GM19455 (cell line): Measurements from ENCODE around the gene POLK.
"Not testable (repeated sequence)": the region's sequence is repeated elsewhere in the genome, so short reads cannot be mapped to it uniquely, and the experiment has no call there.

ENCODE experiments used
- ATAC-seq: cut with Tn5 transposase; IDR thresholded peaks from one replicate; pipeline ENCODE4 v1.9.1; 2021; ENCODE audit not compliant: unreplicated experiment

POLK gene

GRCh38 chr5:75603821-75604220 is 92.1 kb downstream of the POLK start:
- ATAC-seq: no peak

DNA sequence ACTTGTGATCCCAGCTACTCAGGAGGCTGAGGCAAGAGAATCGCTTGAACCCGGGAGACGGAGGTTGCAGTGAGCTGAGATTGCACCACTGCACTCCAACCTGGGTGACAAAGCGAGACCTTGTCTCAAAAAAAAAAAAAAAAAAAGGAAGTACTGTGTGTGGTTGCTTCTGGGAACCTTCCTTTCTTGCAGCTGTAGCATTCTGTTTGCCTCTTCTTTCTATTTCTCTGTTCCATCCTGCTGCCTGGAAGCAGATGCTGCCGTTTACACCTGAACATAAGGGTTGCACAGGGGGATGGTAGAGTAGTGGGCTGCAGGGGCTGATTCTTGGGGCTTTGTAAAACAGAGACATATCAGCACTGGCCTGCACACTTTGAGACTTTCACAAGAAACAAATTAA is 95.7 kb downstream of the POLK start:
- ATAC-seq: not testable (repeated sequence)

GRCh38 chr5:75608870-75609269 is 97.2 kb downstream of the POLK start:
- ATAC-seq: no peak

- no peak for ATAC-seq
These were observed 98.5 kb downstream of the POLK start for GRCh38 chr5:75610201-75610600.

DNA sequence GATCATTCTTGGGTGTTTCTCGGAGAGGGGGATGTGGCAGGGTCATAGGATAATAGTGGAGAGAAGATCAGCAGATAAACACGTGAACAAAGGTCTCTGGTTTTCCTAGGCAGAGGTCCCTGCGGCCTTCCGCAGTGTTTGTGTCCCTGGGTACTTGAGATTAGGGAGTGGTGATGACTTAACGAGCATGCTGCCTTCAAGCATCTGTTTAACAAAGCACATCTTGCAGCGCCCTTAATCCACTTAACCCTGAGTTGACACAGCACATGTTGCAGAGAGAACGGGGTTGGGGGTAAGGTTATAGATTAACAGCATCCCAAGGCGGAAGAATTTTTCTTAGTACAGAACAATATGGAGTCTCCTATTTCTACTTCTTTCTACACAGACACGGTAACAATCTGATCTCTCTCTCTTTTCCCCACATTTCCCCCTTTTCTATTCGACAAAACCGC is 99.2 kb downstream of the POLK start:
- not testable (repeated sequence) for ATAC-seq

DNA sequence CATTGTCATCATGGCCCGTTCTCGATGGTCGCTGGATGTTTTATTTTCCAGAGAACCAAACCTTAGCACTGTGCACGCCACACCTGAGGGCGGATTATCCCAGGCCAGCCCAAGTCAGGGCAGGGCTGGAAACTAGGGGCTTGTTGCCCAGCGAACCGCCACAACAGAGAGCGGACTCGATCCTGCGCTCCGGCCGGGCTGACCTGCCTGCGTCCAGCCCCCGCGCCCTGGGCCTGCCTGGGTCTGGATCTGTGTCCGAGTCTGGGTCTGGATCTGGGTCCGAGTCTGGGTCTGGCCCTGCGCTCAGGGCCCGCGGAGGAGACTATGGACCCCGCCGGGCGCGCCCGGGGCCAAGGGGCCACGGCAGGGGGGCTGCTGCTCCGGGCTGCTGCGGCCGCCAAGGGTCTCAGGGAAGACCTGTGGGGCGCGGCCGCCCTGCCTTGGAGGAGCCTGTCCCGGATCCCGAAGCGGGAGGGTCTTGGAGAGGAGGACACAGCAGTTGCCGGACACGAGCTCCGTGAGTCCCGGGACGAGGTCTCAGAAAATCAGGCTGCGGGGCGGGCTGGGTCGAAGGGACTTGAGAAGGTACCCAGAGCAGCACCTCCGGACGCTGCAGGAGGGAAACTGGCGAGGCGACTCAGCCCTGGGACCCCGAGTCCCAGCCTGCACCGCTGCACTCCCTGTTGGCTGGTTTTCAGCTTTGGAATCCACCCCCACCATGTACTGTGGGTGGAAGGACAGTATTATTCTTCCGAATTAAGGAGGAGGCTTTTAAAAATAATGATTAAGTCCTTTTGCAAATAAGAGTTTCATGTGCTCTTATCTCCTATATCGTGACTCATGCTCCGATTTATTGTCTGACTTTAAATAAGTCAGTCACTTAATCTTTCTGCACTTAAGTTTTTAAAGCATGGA is 99.9 kb downstream of the POLK start, which contains the start of gene ANKDD1B:
TSS of gene ANKDD1B (plus strand) at position 143 of the 915 bp plus-strand sequence. CDS start at position 325, 182 bp downstream.
- ATAC-seq: no peak

GRCh38 chr5:75612226-75612569 is 100.5 kb downstream of the POLK start:
- no peak for ATAC-seq

DNA sequence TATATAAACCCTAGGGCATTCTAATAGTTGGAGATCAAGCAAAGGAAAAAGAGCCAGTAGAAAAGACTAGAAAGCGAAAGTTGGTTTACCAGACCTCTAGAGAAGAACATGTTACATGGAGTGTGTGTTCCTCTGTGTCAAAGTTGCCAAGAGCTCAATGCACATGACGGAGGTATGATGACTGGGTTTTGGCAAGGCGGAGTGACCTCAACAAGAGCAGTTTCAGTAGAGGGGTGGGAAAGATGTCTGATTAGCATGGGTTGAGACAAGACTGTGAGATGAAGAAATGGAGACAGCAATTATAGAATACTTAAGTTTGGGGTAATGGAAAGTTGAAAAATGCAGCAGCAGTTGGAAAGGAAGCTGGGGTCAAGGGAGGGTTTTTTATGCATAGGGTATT is 101.2 kb downstream of the POLK start:
- no peak for ATAC-seq

DNA sequence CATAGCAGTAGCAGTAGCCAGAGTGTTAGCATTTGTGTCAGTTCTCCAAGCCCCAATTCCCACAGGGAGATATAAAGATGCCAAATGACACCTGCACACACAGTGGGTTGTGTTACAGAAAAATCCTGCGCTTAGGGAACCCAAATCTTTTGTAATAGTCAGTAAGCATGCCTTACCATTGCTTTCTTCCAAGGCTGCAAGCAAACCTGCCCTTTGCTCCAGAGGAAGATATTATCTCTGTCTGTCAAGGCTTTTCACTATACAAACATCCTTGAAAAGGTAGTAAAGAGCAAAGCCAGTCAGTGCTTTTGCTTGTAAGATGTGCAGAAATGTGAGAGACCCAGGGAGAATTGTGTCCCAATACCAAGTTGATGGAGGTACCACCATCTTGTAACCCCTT is 102.5 kb downstream of the POLK start:
- ATAC-seq: no peak

- ATAC-seq: no peak
These were observed 104.7 kb downstream of the POLK start for GRCh38 chr5:75616371-75616881.

- ATAC-seq: no peak
These were observed 105.4 kb downstream of the POLK start for GRCh38 chr5:75616971-75617621.

- no peak for ATAC-seq
These were observed 106.2 kb downstream of the POLK start for GRCh38 chr5:75617736-75618352.

DNA sequence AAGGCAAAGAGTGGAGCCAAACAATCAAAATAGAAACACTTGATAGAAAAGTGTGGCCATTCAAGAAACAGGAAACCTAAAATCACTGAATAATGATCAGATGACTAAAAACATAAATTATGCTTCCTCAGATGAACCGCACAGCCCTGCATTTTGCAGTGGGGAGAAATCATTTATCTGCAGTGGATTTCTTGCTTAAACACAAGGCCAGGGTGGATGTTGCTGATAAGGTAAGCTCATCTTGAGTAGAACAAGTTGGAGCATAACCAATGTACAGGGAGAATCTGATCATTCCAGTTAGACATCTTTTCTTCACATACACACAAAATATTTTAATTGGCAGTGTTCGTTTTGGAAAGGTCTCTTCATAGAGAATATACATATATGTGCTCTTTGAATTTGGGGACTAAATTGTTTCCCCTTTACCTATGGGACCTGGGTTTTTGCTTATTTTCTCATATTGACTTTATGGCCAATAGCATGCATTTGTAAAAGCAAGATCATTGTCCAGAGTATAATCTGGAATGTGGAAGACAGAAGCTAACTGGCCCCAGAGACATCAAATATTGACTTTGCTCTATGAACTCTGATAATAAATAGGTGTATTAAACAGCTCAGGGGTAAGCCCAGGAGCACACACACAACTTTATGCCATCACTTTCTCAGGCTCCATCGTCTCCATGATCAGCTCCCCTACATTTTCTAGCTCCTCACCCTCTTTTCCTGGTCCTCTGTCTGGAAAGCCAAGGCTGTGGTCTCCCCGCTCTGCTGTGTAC is 108.7 kb downstream of the POLK start:
- ATAC-seq: no peak

DNA sequence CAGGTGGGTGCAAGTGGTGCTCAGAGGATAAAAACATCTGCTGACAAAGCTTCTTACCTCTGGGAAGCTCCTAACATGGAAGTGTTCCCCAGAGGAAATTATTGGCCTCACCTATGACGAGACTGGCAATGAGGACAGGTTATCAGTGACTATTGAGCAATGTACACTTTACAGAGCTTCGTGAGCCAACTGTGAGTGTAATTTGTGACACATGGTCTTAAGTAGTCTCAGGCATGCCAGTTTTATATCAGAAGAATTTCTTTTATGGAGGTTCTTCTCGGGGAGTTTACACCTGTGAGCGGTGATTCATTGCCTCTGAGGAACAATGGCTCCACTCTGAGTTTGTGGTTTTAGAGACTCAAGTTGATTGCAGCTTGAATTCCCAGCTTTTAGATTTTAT is 110.9 kb downstream of the POLK start:
- no peak for ATAC-seq

DNA sequence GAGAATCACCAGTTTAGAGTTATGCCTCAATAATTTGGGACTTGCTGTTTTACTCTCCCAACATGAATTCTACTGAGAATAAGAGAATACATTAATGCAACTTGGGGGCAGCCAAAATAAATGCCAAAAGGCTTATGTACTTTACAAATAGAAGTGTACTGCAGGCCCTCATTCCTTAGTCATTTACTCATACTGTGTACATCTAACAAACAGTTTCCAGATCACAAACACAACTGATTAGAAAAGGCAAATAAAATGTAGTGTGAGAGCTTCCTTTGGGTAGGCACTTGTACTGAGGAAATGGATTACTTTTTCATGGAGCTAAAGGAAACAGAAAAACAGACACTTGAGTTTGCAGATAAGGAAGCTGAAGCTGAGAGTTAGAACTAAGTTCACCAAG is 112.2 kb downstream of the POLK start:
- no peak for ATAC-seq

- ATAC-seq: no peak
These were observed 115.3 kb downstream of the POLK start for GRCh38 chr5:75626959-75627358.

DNA sequence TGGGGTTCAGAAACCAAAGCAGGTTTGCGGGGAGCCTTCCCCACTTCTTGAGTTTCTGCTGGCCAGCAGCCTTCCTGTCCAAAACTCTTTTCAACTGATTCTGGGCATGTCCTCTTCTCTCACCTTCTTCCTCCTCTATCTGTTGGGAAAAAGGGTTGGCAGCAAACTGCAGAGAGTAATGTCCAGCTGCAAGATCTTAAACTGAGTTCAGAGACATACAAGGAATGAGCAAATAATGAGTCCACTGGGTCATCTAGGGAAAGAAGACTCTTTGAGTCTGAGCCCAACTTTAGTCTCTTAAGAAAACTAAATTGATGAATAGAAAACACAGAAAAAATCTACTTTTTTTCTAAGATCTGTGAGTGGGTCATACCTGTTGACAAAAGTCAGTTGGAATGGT is 116.1 kb downstream of the POLK start:
- no peak for ATAC-seq

GRCh38 chr5:75630875-75631274 is 119.2 kb downstream of the POLK start:
- ATAC-seq: no peak

- no peak for ATAC-seq
These were observed 120.6 kb downstream of the POLK start for GRCh38 chr5:75632321-75632720.

GRCh38 chr5:75637949-75638348 is 126.3 kb downstream of the POLK start:
- ATAC-seq: no peak
